B cell (primary cell): ENCODE measurements around the gene TRIP10. TPM values are rescaled to one million over a fixed set of nuclear protein-coding genes. Genes with fewer than 3 reads are reported as not detected.
"Not testable (repeated sequence)": the region's sequence is repeated elsewhere in the genome, so short reads cannot be mapped to it uniquely, and the experiment has no call there.

Experiments used
- ATAC-seq: fragments of 200-7000 bp; cut with Tn5 transposase; one replicate; pipeline ENCODE4 v1.10.0; 2021; ENCODE audit warnings: low read depth, mild to moderate bottlenecking, moderate number of reproducible peaks, moderate library complexity
- CTCF ChIA-PET: fragments of 350-600 bp; sonication (Branson Sonifier 250); formaldehyde crosslinking; loops from one replicate; lab custom pipeline; 2021; ENCODE audit warnings: antibody characterized with exemption, inconsistent platforms; lab: Charles Lee
- POLR2A ChIA-PET: fragments of 350-600 bp; sonication (Branson Sonifier 250); formaldehyde crosslinking; loops from one replicate; lab custom pipeline; 2021; ENCODE audit warnings: antibody characterized with exemption; lab: Charles Lee
- DNase-seq: peaks from one replicate; pipeline ENCODE4 v3.0.0; 2013
- H2AFZ ChIP-seq: 2 replicates; pipeline ENCODE4 v1.6.1; 2012; ENCODE audit warnings: mild to moderate bottlenecking, low read depth, low read length; ENCODE audit not compliant: insufficient read depth, poor library complexity, severe bottlenecking
- H3K27ac ChIP-seq, 2 donors: 1 replicate in 1 of 2; 2 replicates in 1 of 2; pipeline ENCODE4 v1.5.1; 2012 to 2013; ENCODE audit warnings: low read length in 2 of 2, mild to moderate bottlenecking in 2 of 2, moderate library complexity in 1 of 2
- H3K27me3 ChIP-seq, 4 experiments: fragments of 200-600 bp in 1 of 4; sonication (generic) in 1 of 4; replicated peaks in 1 of 4; 1 replicate in 2 of 4; 2 replicates in 2 of 4; pipeline versions ENCODE4 v1.6.1 to v1.7.0; 2013 to 2016; ENCODE audit warnings: low read length in 3 of 4, mild to moderate bottlenecking in 2 of 4, mixed read lengths in 1 of 4, moderate library complexity in 1 of 4; ENCODE audit not compliant: insufficient read depth in 4 of 4, control insufficient read depth in 3 of 4; ENCODE audit errors: control extremely low read depth in 1 of 4
- H3K36me3 ChIP-seq, 2 experiments: replicated peaks in 1 of 2; 1 replicate in 1 of 2; 2 replicates in 1 of 2; pipeline versions ENCODE4 v1.6.1 to v1.7.1; 2013; ENCODE audit warnings: low read length in 1 of 2; ENCODE audit not compliant: insufficient read depth in 2 of 2, control insufficient read depth in 1 of 2; ENCODE audit errors: control extremely low read depth in 1 of 2, extremely low read depth in 1 of 2
- H3K4me1 ChIP-seq, 2 donors: fragments of 200-600 bp in 1 of 2; sonication (generic) in 1 of 2; 1 replicate in 1 of 2; 2 replicates in 1 of 2; pipeline versions ENCODE4 v1.5.1 to v1.6.1; 2013 to 2017; ENCODE audit warnings: low read length in 2 of 2; ENCODE audit not compliant: control insufficient read depth in 2 of 2, insufficient read depth in 2 of 2
- H3K4me2 ChIP-seq: replicated peaks from 2 replicates; pipeline ENCODE3; 2012; ENCODE audit warnings: mild to moderate bottlenecking, low read depth, low read length; ENCODE audit not compliant: poor library complexity, severe bottlenecking
- H3K4me3 ChIP-seq, 5 experiments: fragments of 200-600 bp in 1 of 5; sonication (generic) in 1 of 5; 1 replicate in 3 of 5; 2 replicates in 2 of 5; pipeline versions ENCODE4 v1.5.1 to v1.7.0; 2011 to 2016; ENCODE audit warnings: low read length in 4 of 5, mild to moderate bottlenecking in 4 of 5, low read depth in 2 of 5, control low read depth in 1 of 5, moderate library complexity in 1 of 5; ENCODE audit not compliant: insufficient read depth in 1 of 5; ENCODE audit errors: control extremely low read depth in 1 of 5, extremely low read depth in 1 of 5
- H3K79me2 ChIP-seq: fragments of 200-600 bp; sonication (generic); one replicate; pipeline ENCODE4 v1.6.0; 2016; ENCODE audit warnings: low read length; ENCODE audit not compliant: control insufficient read depth, insufficient read depth
- H3K9ac ChIP-seq: fragments of 200-600 bp; sonication (generic); 2 replicates; pipeline ENCODE4 v1.6.1; 2017; ENCODE audit warnings: mild to moderate bottlenecking, low read length, moderate library complexity
- H3K9me3 ChIP-seq, 3 donors: one replicate each; pipeline versions ENCODE4 v1.6.1 to v1.7.1; 2013; ENCODE audit warnings: low read length in 2 of 3; ENCODE audit not compliant: control insufficient read depth in 2 of 3, insufficient read depth in 1 of 3; ENCODE audit errors: control extremely low read depth in 1 of 3
- H4K20me1 ChIP-seq: 2 replicates; pipeline ENCODE4 v1.6.0; 2012; ENCODE audit warnings: mild to moderate bottlenecking, low read length; ENCODE audit not compliant: insufficient read depth, control insufficient read depth, poor library complexity, severe bottlenecking
- H3K27ac Mint-ChIP-seq: one replicate; pipeline ENCODE4 v1.8.0; 2021; ENCODE audit warnings: mixed read lengths
- H3K27me3 Mint-ChIP-seq: one replicate; pipeline ENCODE4 v1.8.0; 2021; ENCODE audit warnings: mixed read lengths
- H3K4me1 Mint-ChIP-seq: one replicate; pipeline ENCODE4 v1.8.0; 2021; ENCODE audit warnings: mixed read lengths
- H3K4me3 Mint-ChIP-seq: one replicate; pipeline ENCODE4 v1.8.0; 2021; ENCODE audit warnings: mixed read lengths
- H3K9me3 Mint-ChIP-seq: one replicate; pipeline ENCODE4 v1.8.0; 2022; ENCODE audit warnings: mixed read lengths; ENCODE audit not compliant: insufficient read depth
- EZH2 ChIP-seq: IDR thresholded peaks from 2 replicates; pipeline ENCODE4 v1.6.1; 2012; ENCODE audit warnings: borderline replicate concordance, low read depth, mild to moderate bottlenecking, moderate library complexity, low read length; ENCODE audit not compliant: insufficient read depth, poor library complexity, severe bottlenecking
- WGBS: methylation state at CpG from one replicate; pipeline ENCODE4 v1.1.5; 2013; ENCODE audit warnings: missing lambda C conversion rate; ENCODE audit not compliant: insufficient coverage; 5-methylcytosine and 5-hydroxymethylcytosine counted together
- intact Hi-C: fragments of 100-400 bp; cut with micrococcal nuclease; formaldehyde crosslinking; loops from one replicate; pipeline ENCODE4 v1.10.0; 2022
- polyA plus RNA-seq: library from polyadenylated mRNA; depleted of rRNA; stranded (reverse); fragments of >200 nt; gene quantifications from 2 replicates; pipeline ENCODE4 v1.2.3, GENCODE V29; 2012
- total RNA-seq, 2 donors: library from RNA; stranded (reverse); fragments of 120-200 nt in 1 of 2; gene quantifications; 1 replicate in 1 of 2; 2 replicates in 1 of 2; pipeline versions ENCODE4 v1.2.3 to v1.2.4, GENCODE V29; 2013 to 2022
- TF ChIP-seq, protein P1 (sequence below): fragments of 200-600 bp; IDR thresholded peaks from one replicate; pipeline ENCODE4 v1.8.0; 2022; ENCODE audit warnings: antibody characterized with exemption, mild to moderate bottlenecking

TRIP10 gene
- total and polyA plus RNA-seq, 2 donors (not counting 1 experiment from before 2014, with no cell fraction given): 5.9 to 42.7 TPM

DNA sequence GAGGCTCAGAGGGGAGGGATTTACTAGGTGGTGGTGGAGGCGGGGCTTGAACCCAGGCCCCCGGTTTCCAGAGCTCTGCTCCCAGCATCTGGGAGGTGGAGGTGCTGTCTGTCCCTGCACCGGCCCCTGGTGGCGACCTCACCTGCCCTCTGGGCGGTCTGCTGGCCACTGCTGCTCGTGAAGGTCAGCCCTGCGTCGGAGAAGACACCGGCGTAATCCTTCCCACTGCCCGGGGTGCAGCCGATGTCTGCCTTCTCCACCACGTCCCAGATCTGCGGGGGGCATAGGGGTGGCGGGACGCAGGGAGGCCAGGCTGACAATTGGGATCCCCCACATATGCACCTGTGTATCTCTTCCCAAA is 31.8 kb upstream of the TRIP10 start:
- Histone ChIP-seq H3K27ac (no peak overlapping the region), H2AFZ (no peak overlapping the region), H3K36me3 (no peaks in the 10 kb centered on the region), H3K4me2 (no peak overlapping the region), H3K9ac (no peak overlapping the region), H3K4me1 (peaks cover 3 to 11% of the 10 kb centered on the region in 2 donors), H3K4me3 (no peak overlapping the region), H3K27me3 (peaks cover 0 to 28% (median 5%) of the 10 kb centered on the region in 4 experiments), H3K9me3 (no peaks in the 10 kb centered on the region), H3K79me2 (no peaks in the 10 kb centered on the region), H4K20me1 (no peaks in the 10 kb centered on the region)
- Mint-ChIP-seq H3K4me1 (peaks cover 12% of the 10 kb centered on the region), H3K9me3 (no peaks in the 10 kb centered on the region), H3K27me3 (peaks cover 31% of the 10 kb centered on the region), H3K4me3 (no peak overlapping the region), H3K27ac (no peak overlapping the region)
- DNase-seq: no peak
- no peak for ATAC-seq
- ChIA-PET POLR2A (no interaction called here), CTCF (no interaction called here)
- TF ChIP-seq, protein P1, sequence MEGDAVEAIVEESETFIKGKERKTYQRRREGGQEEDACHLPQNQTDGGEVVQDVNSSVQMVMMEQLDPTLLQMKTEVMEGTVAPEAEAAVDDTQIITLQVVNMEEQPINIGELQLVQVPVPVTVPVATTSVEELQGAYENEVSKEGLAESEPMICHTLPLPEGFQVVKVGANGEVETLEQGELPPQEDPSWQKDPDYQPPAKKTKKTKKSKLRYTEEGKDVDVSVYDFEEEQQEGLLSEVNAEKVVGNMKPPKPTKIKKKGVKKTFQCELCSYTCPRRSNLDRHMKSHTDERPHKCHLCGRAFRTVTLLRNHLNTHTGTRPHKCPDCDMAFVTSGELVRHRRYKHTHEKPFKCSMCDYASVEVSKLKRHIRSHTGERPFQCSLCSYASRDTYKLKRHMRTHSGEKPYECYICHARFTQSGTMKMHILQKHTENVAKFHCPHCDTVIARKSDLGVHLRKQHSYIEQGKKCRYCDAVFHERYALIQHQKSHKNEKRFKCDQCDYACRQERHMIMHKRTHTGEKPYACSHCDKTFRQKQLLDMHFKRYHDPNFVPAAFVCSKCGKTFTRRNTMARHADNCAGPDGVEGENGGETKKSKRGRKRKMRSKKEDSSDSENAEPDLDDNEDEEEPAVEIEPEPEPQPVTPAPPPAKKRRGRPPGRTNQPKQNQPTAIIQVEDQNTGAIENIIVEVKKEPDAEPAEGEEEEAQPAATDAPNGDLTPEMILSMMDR: no peak
- TF ChIP-seq EZH2: no peak
- 84% methylated on average over 16 of the region's 16 CpGs for WGBS
- intact Hi-C loops: no loop called here

DNA sequence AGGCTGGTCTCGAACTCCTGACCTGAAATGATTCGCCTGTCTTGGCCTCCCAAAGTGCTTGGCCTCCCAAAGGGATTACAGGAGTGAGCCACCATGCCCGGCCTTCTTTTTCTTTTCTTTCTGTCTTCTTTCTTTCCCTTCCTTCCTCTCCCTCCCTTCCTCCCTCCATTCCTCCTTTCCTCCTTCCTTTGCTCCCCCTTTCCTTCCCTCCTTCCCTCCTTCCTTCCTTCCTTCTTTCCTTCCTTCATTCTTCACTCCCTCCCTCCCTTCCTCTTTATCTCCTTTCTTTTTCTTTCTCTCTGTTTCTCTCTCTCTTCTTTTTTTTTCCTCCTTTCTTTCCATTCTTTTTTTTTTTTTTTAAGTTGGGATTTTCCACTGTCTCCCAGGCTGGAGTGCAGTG is 31.1 kb upstream of the TRIP10 start:
- CTCF ChIA-PET: no interaction called here
- no peak overlapping the region for H3K4me3 Mint-ChIP-seq

GRCh38 chr19:6708913-6709312 is 30.6 kb upstream of the TRIP10 start:
- H3K27me3 Mint-ChIP-seq: peaks cover 32% of the 10 kb centered on the region
- WGBS: 96% methylated on average over 7 of the region's 12 CpGs
- H3K79me2 ChIP-seq, H3K36me3 ChIP-seq, DNase-seq, ATAC-seq, H3K27ac Mint-ChIP-seq, H2AFZ ChIP-seq, H3K4me3 Mint-ChIP-seq, H3K27ac ChIP-seq, H3K9me3 ChIP-seq, intact Hi-C loops, POLR2A ChIA-PET, H3K4me3 ChIP-seq, H4K20me1 ChIP-seq, CTCF ChIA-PET, H3K9me3 Mint-ChIP-seq, H3K9ac ChIP-seq, H3K4me2 ChIP-seq: not testable (repeated sequence)
- Histone ChIP-seq H3K4me1 (peaks cover 3 to 11% of the 10 kb centered on the region in 2 donors), H3K27me3 (peaks cover 0 to 28% (median 5%) of the 10 kb centered on the region in 4 experiments)
- H3K4me1 Mint-ChIP-seq: peaks cover 12% of the 10 kb centered on the region

More for the DNA sequence above, 31.1 kb upstream of the TRIP10 start:
- H3K9ac ChIP-seq: no peak overlapping the region
- TF ChIP-seq EZH2: no peak
- TF ChIP-seq, protein P1: no peak
- peaks cover 0 to 28% (median 5%) of the 10 kb centered on the region in 4 experiments for H3K27me3 ChIP-seq
- no peak overlapping the region for H3K27ac Mint-ChIP-seq
- intact Hi-C loops: no loop called here
- H3K4me1 Mint-ChIP-seq: peaks cover 12% of the 10 kb centered on the region
- no peak overlapping the region for H3K4me3 ChIP-seq
- peaks cover 3 to 11% of the 10 kb centered on the region in 2 donors for H3K4me1 ChIP-seq
- H3K4me2 ChIP-seq: no peak overlapping the region
- ATAC-seq: no peak
- no peaks in the 10 kb centered on the region for H4K20me1 ChIP-seq
- POLR2A ChIA-PET: no interaction called here
- no peak overlapping the region for H2AFZ ChIP-seq
- H3K27ac ChIP-seq: no peak overlapping the region
- no peaks in the 10 kb centered on the region for H3K9me3 Mint-ChIP-seq
- DNase-seq: no peak
- H3K79me2 ChIP-seq: no peaks in the 10 kb centered on the region
- H3K36me3 ChIP-seq: no peaks in the 10 kb centered on the region
- peaks cover 32% of the 10 kb centered on the region for H3K27me3 Mint-ChIP-seq
- 87% methylated on average over 3 of the region's 3 CpGs for WGBS
- no peaks in the 10 kb centered on the region for H3K9me3 ChIP-seq
